ENCODE results near the gene CDH13. TPM values are rescaled to one million over a fixed set of nuclear protein-coding genes. Genes with fewer than 3 reads are reported as not detected.

CDH13 gene
- total and polyA plus RNA-seq, 10 of the 15 experiments (the other 5 are each of a cell fraction or from before 2014, with no cell fraction given): under 0.01 to 0.05 TPM; not detected in 8

- TF ChIP-seq IRF3 (IDR thresholded peaks at IDR 0.05): no peak
Observed at GRCh38 chr16:83455716-83456115, 828.9 kb downstream of the CDH13 start (continued).

- Histone ChIP-seq H3K79me2 (ENCODE audit: control insufficient read depth, insufficient read depth, low read length) (no peaks in the 10 kb centered on the region), H3K36me3 (ENCODE audit: control insufficient read depth in 2 of 2, insufficient read depth in 2 of 2, low read length in 1 of 2) (no peaks in the 10 kb centered on the region), H3K9me3 (replicated peaks; ENCODE audit: control insufficient read depth, insufficient read depth, low read length) (no peaks in the 10 kb centered on the region), H3K27ac (ENCODE audit: control insufficient read depth, insufficient read depth) (no peak overlapping the region), H3K4me1 (ENCODE audit: control insufficient read depth, insufficient read depth, low read length) (no peaks in the 10 kb centered on the region), H3K9ac (ENCODE audit: control insufficient read depth, insufficient read depth, low read length) (no peak overlapping the region), H3K4me3 (no peak overlapping the region), H4K20me1 (ENCODE audit: control insufficient read depth, insufficient read depth) (no peaks in the 10 kb centered on the region), H2AFZ (ENCODE audit: control insufficient read depth, low read depth, low read length) (no peak overlapping the region), H3K4me2 (ENCODE audit: control insufficient read depth, insufficient read depth) (no peak overlapping the region), H3K27me3 (replicated peaks in 1 of 2; ENCODE audit: control insufficient read depth in 2 of 2, insufficient read depth in 2 of 2, low read length in 1 of 2) (no peaks in the 10 kb centered on the region)
- ChIA-PET POLR2A (no interaction called here), RAD21 (ENCODE audit: unreplicated experiment) (no interaction called here), CTCF (no interaction called here), SMC1A (ENCODE audit: uncharacterized antibody, unreplicated experiment) (no interaction called here)
- FAIRE-seq (no peak), DNase-seq (ENCODE audit: low read depth, low spot score) (no peak), ATAC-seq (no peak)
- intact Hi-C loops (cut with micrococcal nuclease; ENCODE audit: unreplicated experiment): no loop called here
- TF ChIP-seq REST (IDR thresholded peaks at IDR 0.05; ENCODE audit: low read depth, low read length) (no peak), PAX5 (IDR thresholded peaks at IDR 0.05; ENCODE audit: borderline replicate concordance, low read depth, low read length) (no peak)
- in situ Hi-C loops (cut with MboI): no loop called here
- 49% methylated on average over 8 of the region's 8 CpGs for WGBS (ENCODE audit: insufficient coverage, insufficient replicate concordance, low lambda C conversion rate, missing lambda C conversion rate)
- no TSS peak for BruUV-seq (replicated peaks)
Observed at GRCh38 chr16:83456934-83457333, 830.2 kb downstream of the CDH13 start.
